ENCODE data around the gene DEPDC1B. TPM values are rescaled to one million over a fixed set of nuclear protein-coding genes. Genes with fewer than 3 reads are reported as not detected.

DEPDC1B gene
- total RNA-seq, 1 experiment from 2014 or later: 29.2 TPM

- no peaks in the 10 kb centered on the region for H3K9me3 ChIP-seq (ENCODE audit: insufficient read depth, low read depth)
- TF ChIP-seq EZH2 (IDR thresholded peaks at IDR 0.05; ENCODE audit: low read depth): no peak
- TF ChIP-seq, protein P1, sequence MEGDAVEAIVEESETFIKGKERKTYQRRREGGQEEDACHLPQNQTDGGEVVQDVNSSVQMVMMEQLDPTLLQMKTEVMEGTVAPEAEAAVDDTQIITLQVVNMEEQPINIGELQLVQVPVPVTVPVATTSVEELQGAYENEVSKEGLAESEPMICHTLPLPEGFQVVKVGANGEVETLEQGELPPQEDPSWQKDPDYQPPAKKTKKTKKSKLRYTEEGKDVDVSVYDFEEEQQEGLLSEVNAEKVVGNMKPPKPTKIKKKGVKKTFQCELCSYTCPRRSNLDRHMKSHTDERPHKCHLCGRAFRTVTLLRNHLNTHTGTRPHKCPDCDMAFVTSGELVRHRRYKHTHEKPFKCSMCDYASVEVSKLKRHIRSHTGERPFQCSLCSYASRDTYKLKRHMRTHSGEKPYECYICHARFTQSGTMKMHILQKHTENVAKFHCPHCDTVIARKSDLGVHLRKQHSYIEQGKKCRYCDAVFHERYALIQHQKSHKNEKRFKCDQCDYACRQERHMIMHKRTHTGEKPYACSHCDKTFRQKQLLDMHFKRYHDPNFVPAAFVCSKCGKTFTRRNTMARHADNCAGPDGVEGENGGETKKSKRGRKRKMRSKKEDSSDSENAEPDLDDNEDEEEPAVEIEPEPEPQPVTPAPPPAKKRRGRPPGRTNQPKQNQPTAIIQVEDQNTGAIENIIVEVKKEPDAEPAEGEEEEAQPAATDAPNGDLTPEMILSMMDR (conservative IDR thresholded peaks at IDR 0.05): no peak
- DNase-seq: no peak
- H3F3A ChIP-seq (ENCODE audit: insufficient read depth, low read depth): no peaks in the 10 kb centered on the region
- H3K9me2 ChIP-seq (ENCODE audit: insufficient read depth): no peaks in the 10 kb centered on the region
- no TSS peak for BruUV-seq (replicated peaks)
- ChIA-PET POLR2A (ENCODE audit: unreplicated experiment) (no interaction called here), CTCF (no interaction called here)
- H3K4me1 ChIP-seq (replicated peaks; ENCODE audit: insufficient read depth): no peaks in the 10 kb centered on the region
- H3K79me2 ChIP-seq (ENCODE audit: low read depth): no peaks in the 10 kb centered on the region
- no peak overlapping the region for H3K4me3 ChIP-seq
- H4K20me1 ChIP-seq (ENCODE audit: insufficient read depth): no peaks in the 10 kb centered on the region
- intact Hi-C loops (cut with micrococcal nuclease; ENCODE audit: unreplicated experiment): no loop called here
- no peak overlapping the region for H2AFZ ChIP-seq
- H3K27me3 ChIP-seq (ENCODE audit: insufficient read depth, low read depth): no peaks in the 10 kb centered on the region
- no peaks in the 10 kb centered on the region for H3K36me3 ChIP-seq (ENCODE audit: low read depth)
- H3K4me2 ChIP-seq: no peak overlapping the region
- H3K27ac ChIP-seq: no peak overlapping the region
Measured at GRCh38 chr5:60727033-60727679, 27.2 kb upstream of the DEPDC1B start.

- CTCF ChIA-PET: no interaction called here
- BruUV-seq (replicated peaks): no TSS peak
- no peaks in the 10 kb centered on the region for H3K9me2 ChIP-seq (ENCODE audit: insufficient read depth)
Measured at GRCh38 chr5:60724126-60724525, 24.2 kb upstream of the DEPDC1B start.

DNA sequence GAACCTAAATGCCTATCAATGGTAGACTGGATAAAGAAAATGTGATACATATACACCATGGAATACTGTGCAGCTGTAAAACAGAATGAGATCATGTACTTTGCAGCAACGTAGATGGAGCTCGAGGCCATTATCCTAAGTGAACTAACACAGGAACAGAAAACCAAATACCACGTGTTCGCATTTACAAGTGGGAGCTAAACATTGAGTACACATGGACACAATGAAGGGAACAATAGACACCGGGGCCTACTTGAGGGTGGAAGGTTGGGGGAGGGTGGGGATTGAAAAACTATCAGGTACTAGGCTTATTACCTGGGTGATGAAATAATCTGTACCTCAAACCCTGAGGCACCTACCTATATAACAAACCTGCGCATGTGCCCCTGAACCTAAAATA is 22.4 kb upstream of the DEPDC1B start:
- H3K4me3 ChIP-seq: no peak overlapping the region
- no peaks in the 10 kb centered on the region for H3K36me3 ChIP-seq (ENCODE audit: low read depth)
- TF ChIP-seq, protein P1 (conservative IDR thresholded peaks at IDR 0.05): no peak
- no peak for TF ChIP-seq EZH2 (IDR thresholded peaks at IDR 0.05; ENCODE audit: low read depth)
- no peaks in the 10 kb centered on the region for H3K4me1 ChIP-seq (replicated peaks; ENCODE audit: insufficient read depth)
- H3K79me2 ChIP-seq (ENCODE audit: low read depth): no peaks in the 10 kb centered on the region
- POLR2A ChIA-PET (ENCODE audit: unreplicated experiment): no interaction called here
- intact Hi-C loops (cut with micrococcal nuclease; ENCODE audit: unreplicated experiment): no loop called here
- H3K27me3 ChIP-seq (ENCODE audit: insufficient read depth, low read depth): no peaks in the 10 kb centered on the region
- no peaks in the 10 kb centered on the region for H3F3A ChIP-seq (ENCODE audit: insufficient read depth, low read depth)
- H3K4me2 ChIP-seq: no peak overlapping the region
- H3K27ac ChIP-seq: no peak overlapping the region
- no TSS peak for BruUV-seq (replicated peaks)
- H3K9me3 ChIP-seq (ENCODE audit: insufficient read depth, low read depth): no peaks in the 10 kb centered on the region
- CTCF ChIA-PET: interaction anchor here (0.7 kb wide), 1 partner anchor 13 kb away, joined by 4 read pairs; no protein-coding TSS in a partner anchor
- no peak for DNase-seq
- H4K20me1 ChIP-seq (ENCODE audit: insufficient read depth): no peaks in the 10 kb centered on the region
- H3K9me2 ChIP-seq (ENCODE audit: insufficient read depth): no peaks in the 10 kb centered on the region
- H2AFZ ChIP-seq: no peak overlapping the region

More at GRCh38 chr5:60724126-60724525, 24.2 kb upstream of the DEPDC1B start:
- Histone ChIP-seq H2AFZ (no peak overlapping the region), H3K4me3 (no peak overlapping the region), H3K79me2 (ENCODE audit: low read depth) (no peaks in the 10 kb centered on the region), H3K27ac (no peak overlapping the region), H3K4me2 (no peak overlapping the region), H3K36me3 (ENCODE audit: low read depth) (no peaks in the 10 kb centered on the region), H3F3A (ENCODE audit: insufficient read depth, low read depth) (no peaks in the 10 kb centered on the region), H4K20me1 (ENCODE audit: insufficient read depth) (no peaks in the 10 kb centered on the region), H3K9me3 (ENCODE audit: insufficient read depth, low read depth) (no peaks in the 10 kb centered on the region), H3K4me1 (replicated peaks; ENCODE audit: insufficient read depth) (no peaks in the 10 kb centered on the region), H3K27me3 (ENCODE audit: insufficient read depth, low read depth) (no peaks in the 10 kb centered on the region)
- POLR2A ChIA-PET (ENCODE audit: unreplicated experiment): interaction anchor here (0.6 kb wide), 1 partner anchor 1990 kb away, joined by 13 read pairs; no protein-coding TSS in a partner anchor
- intact Hi-C loops (cut with micrococcal nuclease; ENCODE audit: unreplicated experiment): no loop called here
- TF ChIP-seq EZH2 (IDR thresholded peaks at IDR 0.05; ENCODE audit: low read depth): no peak
- TF ChIP-seq, protein P1 (conservative IDR thresholded peaks at IDR 0.05): no peak
- DNase-seq: no peak
